Measurements from ENCODE around the gene PHAF1.

Gene PHAF1

GRCh38 chr16:67082100-67082499 is 27.6 kb upstream of the PHAF1 start:
- no peak for DNase-seq (ENCODE audit: low read depth)
- no peak overlapping the region for H3K4me3 ChIP-seq (ENCODE audit: low read depth, low read length)
- no peak for TF ChIP-seq CTCF (conservative IDR thresholded peaks at IDR 0.05; ENCODE audit: low read depth, low read length)

DNA sequence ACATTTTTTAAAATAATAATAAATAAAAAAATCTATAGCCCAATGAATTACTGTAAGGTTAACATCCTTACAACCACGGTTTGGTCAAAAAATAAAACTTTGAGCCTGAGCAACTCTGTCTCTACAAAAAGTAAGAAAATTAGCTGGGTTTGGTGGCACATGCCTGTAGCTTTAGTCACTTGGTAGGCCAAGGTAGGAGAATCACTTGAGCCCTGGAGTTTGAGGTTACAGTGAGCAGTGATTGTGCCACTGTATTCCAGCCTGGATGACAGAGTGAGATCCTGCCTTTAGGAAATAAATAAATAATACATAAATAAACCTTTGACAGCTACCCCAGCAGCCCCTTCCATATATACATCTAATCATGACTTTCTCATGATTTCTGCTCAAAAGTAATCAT is 26.9 kb upstream of the PHAF1 start:
- no peak for DNase-seq (ENCODE audit: low read depth)
- no peak for TF ChIP-seq CTCF (conservative IDR thresholded peaks at IDR 0.05; ENCODE audit: low read depth, low read length)
- H3K4me3 ChIP-seq (ENCODE audit: low read depth, low read length) = no peak overlapping the region

- DNase-seq (ENCODE audit: low read depth) = peak; percentile 78
- TF ChIP-seq CTCF (conservative IDR thresholded peaks at IDR 0.05; ENCODE audit: low read depth, low read length) = no peak
- H3K4me3 ChIP-seq (ENCODE audit: low read depth, low read length) = no peak overlapping the region
These were observed 25.3 kb upstream of the PHAF1 start for GRCh38 chr16:67084345-67085028.

GRCh38 chr16:67086822-67087221 is 22.9 kb upstream of the PHAF1 start:
- TF ChIP-seq CTCF (conservative IDR thresholded peaks at IDR 0.05; ENCODE audit: low read depth, low read length) = no peak
- peak; percentile 34 for DNase-seq (ENCODE audit: low read depth)
- no peak overlapping the region for H3K4me3 ChIP-seq (ENCODE audit: low read depth, low read length)

GRCh38 chr16:67087291-67087690 is 22.4 kb upstream of the PHAF1 start:
- no peak for DNase-seq (ENCODE audit: low read depth)
- no peak overlapping the region for H3K4me3 ChIP-seq (ENCODE audit: low read depth, low read length)
- no peak for TF ChIP-seq CTCF (conservative IDR thresholded peaks at IDR 0.05; ENCODE audit: low read depth, low read length)

- TF ChIP-seq CTCF (conservative IDR thresholded peaks at IDR 0.05; ENCODE audit: low read depth, low read length) = no peak
- no peak for DNase-seq (ENCODE audit: low read depth)
- H3K4me3 ChIP-seq (ENCODE audit: low read depth, low read length) = no peak overlapping the region
These were observed 21.9 kb upstream of the PHAF1 start for GRCh38 chr16:67087803-67088202.

DNA sequence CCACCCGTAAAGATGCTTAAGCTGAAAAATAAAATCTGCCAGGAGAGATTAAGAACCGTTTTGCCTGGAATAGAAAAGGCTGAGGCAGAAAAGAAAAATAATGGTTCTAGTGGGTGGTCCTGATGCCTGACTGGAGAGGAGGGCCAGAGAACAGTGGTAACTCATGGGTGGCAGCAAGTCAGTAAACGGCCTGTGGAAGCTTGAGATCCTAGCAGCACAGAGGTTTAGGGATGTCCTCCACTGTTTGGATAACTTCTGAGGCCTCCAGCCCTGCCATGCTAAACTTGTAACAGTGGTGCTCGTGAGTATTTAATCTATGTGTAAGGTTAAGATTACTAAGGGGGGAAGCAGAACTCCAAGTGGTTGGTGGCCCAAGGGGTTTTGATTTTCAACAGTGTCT is 21.2 kb upstream of the PHAF1 start:
- no peak overlapping the region for H3K4me3 ChIP-seq (ENCODE audit: low read depth, low read length)
- DNase-seq (ENCODE audit: low read depth) = no peak
- no peak for TF ChIP-seq CTCF (conservative IDR thresholded peaks at IDR 0.05; ENCODE audit: low read depth, low read length)
